HEK293 (cell line): Measurements from ENCODE around the gene PFDN1.

Source experiments
- CTCF ChIA-PET: fragments of 350-600 bp; formaldehyde crosslinking; extraction: SDS; loops from one replicate; lab custom pipeline; 2021; ENCODE audit warnings: antibody characterized with exemption; lab: Yijun Ruan, JAX
- POLR2A ChIA-PET: fragments of 300-600 bp; formaldehyde crosslinking; extraction: SDS; loops from one replicate; lab custom pipeline; 2020; ENCODE audit warnings: antibody characterized with exemption, inconsistent platforms; lab: Yijun Ruan, JAX
- H3K27ac ChIP-seq: fragments of 200-500 bp; sonication (Bioruptor generic); 2 replicates; pipeline ENCODE4 v1.5.1; 2014; ENCODE audit warnings: low read depth, low read length, control low read depth, inconsistent platforms; ENCODE audit errors: extremely low read depth
- H3K36me3 ChIP-seq, 2 experiments: fragments of 200-500 bp in 1 of 2; sonication (Bioruptor generic) in 1 of 2; 1 replicate in 1 of 2; 2 replicates in 1 of 2; pipeline ENCODE4 v1.5.1; 2014 to 2017; ENCODE audit warnings: inconsistent platforms in 2 of 2, low read length in 2 of 2; ENCODE audit not compliant: control insufficient read depth in 2 of 2, insufficient read depth in 1 of 2
- H3K4me1 ChIP-seq: fragments of 200-500 bp; sonication (Bioruptor generic); 2 replicates; pipeline ENCODE4 v1.5.1; 2014; ENCODE audit warnings: mild to moderate bottlenecking, low read length, inconsistent platforms; ENCODE audit not compliant: control insufficient read depth, insufficient read depth
- H3K4me3 ChIP-seq: 2 replicates; pipeline ENCODE4 v1.5.1; 2011; ENCODE audit warnings: low read depth, mild to moderate bottlenecking, control low read depth, low read length, moderate library complexity
- H3K9me3 ChIP-seq: fragments of 200-500 bp; sonication (Bioruptor generic); 2 replicates; pipeline ENCODE4 v1.5.1; 2014; ENCODE audit warnings: low read depth, low read length, inconsistent platforms; ENCODE audit not compliant: control insufficient read depth, insufficient read depth
- GLI2 ChIP-seq: fragments of 450-650 bp; formaldehyde crosslinking; IDR thresholded peaks from 2 replicates; pipeline ENCODE4; 2017; ENCODE audit warnings: missing biosample characterization, missing genetic modification characterization, low read depth, borderline replicate concordance
- GLI4 ChIP-seq: fragments of 450-650 bp; formaldehyde crosslinking; IDR thresholded peaks from 2 replicates; pipeline ENCODE4 v1.5.1; 2016; ENCODE audit warnings: missing biosample characterization, missing genetic modification characterization
- KLF1 ChIP-seq: fragments of 450-650 bp; formaldehyde crosslinking; IDR thresholded peaks from 2 replicates; pipeline ENCODE4 v1.5.1; 2016; ENCODE audit warnings: missing biosample characterization, missing genetic modification characterization
- KLF16 ChIP-seq: fragments of 450-650 bp; formaldehyde crosslinking; IDR thresholded peaks from 2 replicates; pipeline ENCODE4 v1.5.1; 2017; ENCODE audit warnings: missing biosample characterization, missing genetic modification characterization
- MYNN ChIP-seq: fragments of 450-650 bp; formaldehyde crosslinking; IDR thresholded peaks from 2 replicates; pipeline ENCODE4 v1.5.1; 2016; ENCODE audit warnings: missing biosample characterization, missing genetic modification characterization, borderline replicate concordance
- REPIN1 ChIP-seq: fragments of 450-650 bp; formaldehyde crosslinking; IDR thresholded peaks from 2 replicates; pipeline ENCODE4 v1.5.1; 2017; ENCODE audit warnings: missing biosample characterization, missing genetic modification characterization, low read depth
- SCRT2 ChIP-seq: fragments of 450-650 bp; formaldehyde crosslinking; IDR thresholded peaks from 2 replicates; pipeline ENCODE4 v1.5.1; 2016; ENCODE audit warnings: missing biosample characterization, missing genetic modification characterization
- SP2 ChIP-seq: fragments of 450-650 bp; formaldehyde crosslinking; IDR thresholded peaks from 2 replicates; pipeline ENCODE4 v1.5.1; 2016; ENCODE audit warnings: missing biosample characterization, missing genetic modification characterization
- WT1 ChIP-seq: fragments of 450-650 bp; formaldehyde crosslinking; IDR thresholded peaks from 2 replicates; pipeline ENCODE4 v1.5.1; 2016; ENCODE audit warnings: missing biosample characterization, missing genetic modification characterization
- ZBTB21 ChIP-seq: fragments of 450-650 bp; formaldehyde crosslinking; IDR thresholded peaks from 2 replicates; pipeline ENCODE4 v1.5.1; 2017; ENCODE audit warnings: missing biosample characterization, missing genetic modification characterization
- ZFP3 ChIP-seq: fragments of 450-650 bp; formaldehyde crosslinking; IDR thresholded peaks from 2 replicates; pipeline ENCODE4 v1.5.1; 2016; ENCODE audit warnings: low read depth, missing biosample characterization, missing genetic modification characterization
- ZFP41 ChIP-seq: fragments of 450-650 bp; formaldehyde crosslinking; IDR thresholded peaks from 2 replicates; pipeline ENCODE4 v1.5.1; 2016; ENCODE audit warnings: missing biosample characterization, missing genetic modification characterization, borderline replicate concordance
- ZNF155 ChIP-seq: fragments of 450-650 bp; formaldehyde crosslinking; IDR thresholded peaks from 2 replicates; pipeline ENCODE4 v1.5.1; 2016; ENCODE audit warnings: missing biosample characterization, missing genetic modification characterization
- ZNF157 ChIP-seq: fragments of 450-650 bp; formaldehyde crosslinking; IDR thresholded peaks from 2 replicates; pipeline ENCODE4 v1.5.1; 2016; ENCODE audit warnings: missing biosample characterization, missing genetic modification characterization
- ZNF221 ChIP-seq: fragments of 450-650 bp; formaldehyde crosslinking; IDR thresholded peaks from 2 replicates; pipeline ENCODE4 v1.5.1; 2017; ENCODE audit warnings: missing biosample characterization, missing genetic modification characterization, borderline replicate concordance
- ZNF23 ChIP-seq: fragments of 450-650 bp; formaldehyde crosslinking; IDR thresholded peaks from 2 replicates; pipeline ENCODE4 v1.5.1; 2016; ENCODE audit warnings: missing biosample characterization, missing genetic modification characterization, borderline replicate concordance
- ZNF433 ChIP-seq: fragments of 450-650 bp; formaldehyde crosslinking; IDR thresholded peaks from 2 replicates; pipeline ENCODE4 v1.5.1; 2016; ENCODE audit warnings: missing biosample characterization, missing genetic modification characterization, low read depth
- ZNF530 ChIP-seq: fragments of 450-650 bp; formaldehyde crosslinking; IDR thresholded peaks from 2 replicates; pipeline ENCODE4 v1.5.1; 2016; ENCODE audit warnings: low read depth, missing biosample characterization, missing genetic modification characterization
- ZNF548 ChIP-seq: fragments of 450-650 bp; formaldehyde crosslinking; IDR thresholded peaks from 2 replicates; pipeline ENCODE4 v1.5.1; 2016; ENCODE audit warnings: missing biosample characterization, missing genetic modification characterization
- ZNF621 ChIP-seq: fragments of 450-650 bp; formaldehyde crosslinking; IDR thresholded peaks from 2 replicates; pipeline ENCODE4 v1.5.1; 2017; ENCODE audit warnings: missing biosample characterization, missing genetic modification characterization
- ZNF692 ChIP-seq: fragments of 450-650 bp; formaldehyde crosslinking; IDR thresholded peaks from 2 replicates; pipeline ENCODE4 v1.5.1; 2016; ENCODE audit warnings: missing biosample characterization, missing genetic modification characterization
- ZNF707 ChIP-seq: fragments of 450-650 bp; formaldehyde crosslinking; IDR thresholded peaks from 2 replicates; pipeline ENCODE4 v1.5.1; 2016; ENCODE audit warnings: missing biosample characterization, missing genetic modification characterization
- ZNF768 ChIP-seq: fragments of 450-650 bp; formaldehyde crosslinking; IDR thresholded peaks from 2 replicates; pipeline ENCODE4 v1.5.1; 2018; ENCODE audit warnings: missing biosample characterization, mild to moderate bottlenecking, missing genetic modification characterization
- ZNF785 ChIP-seq: fragments of 450-650 bp; formaldehyde crosslinking; IDR thresholded peaks from 2 replicates; pipeline ENCODE4 v1.5.1; 2016; ENCODE audit warnings: missing biosample characterization, missing genetic modification characterization
- ZNF837 ChIP-seq: fragments of 450-650 bp; formaldehyde crosslinking; IDR thresholded peaks from 2 replicates; pipeline ENCODE4 v1.5.1; 2016; ENCODE audit warnings: missing biosample characterization, missing genetic modification characterization
- ZNF843 ChIP-seq: fragments of 450-650 bp; formaldehyde crosslinking; IDR thresholded peaks from 2 replicates; pipeline ENCODE4 v1.5.1; 2016; ENCODE audit warnings: missing biosample characterization, missing genetic modification characterization
- ZSCAN23 ChIP-seq: fragments of 450-650 bp; formaldehyde crosslinking; IDR thresholded peaks from 2 replicates; pipeline ENCODE4 v1.5.1; 2016; ENCODE audit warnings: missing biosample characterization, missing genetic modification characterization
- TF ChIP-seq, protein P1 (sequence below): fragments of 450-650 bp; formaldehyde crosslinking; IDR thresholded peaks from 2 replicates; pipeline ENCODE4 v1.5.1; 2016; ENCODE audit warnings: missing biosample characterization, missing genetic modification characterization, low read depth
- TF ChIP-seq, protein P2 (sequence below): fragments of 450-650 bp; formaldehyde crosslinking; IDR thresholded peaks from 2 replicates; pipeline ENCODE4 v1.5.1; 2016; ENCODE audit warnings: missing biosample characterization, missing genetic modification characterization
- TF ChIP-seq, protein P3 (sequence below): fragments of 450-650 bp; formaldehyde crosslinking; IDR thresholded peaks from 2 replicates; pipeline ENCODE4 v1.5.1; 2016; ENCODE audit warnings: missing biosample characterization, missing genetic modification characterization

Gene PFDN1

GRCh38 chr5:140337880-140338279, 35.0 kb upstream of the PFDN1 start:
- no peak overlapping the region for H3K4me3 ChIP-seq
- H3K36me3 ChIP-seq = peaks cover 0 to 50% of the 10 kb centered on the region in 2 experiments; a peak in 1 of 3 replicates
- H3K9me3 ChIP-seq = no peaks in the 10 kb centered on the region
- ChIA-PET CTCF (interaction anchor here (1.0 to 4.4 kb wide), 5 partner anchors 8 to 93 kb away, joined by 3 to 26 read pairs (median 5); partner anchors contain the start of gene HBEGF), POLR2A (interaction anchor here (1.1 to 2.2 kb wide), 3 partner anchors 8 to 35 kb away, joined by 3 to 9 read pairs (median 5); partner anchors contain the start of genes HBEGF and PFDN1)
- no peaks in the 10 kb centered on the region for H3K4me1 ChIP-seq
- no peak overlapping the region for H3K27ac ChIP-seq
- TF ChIP-seq MYNN (tag by site-specific recombination) = no peak
- TF ChIP-seq WT1 = no peak
- TF ChIP-seq, protein P1, sequence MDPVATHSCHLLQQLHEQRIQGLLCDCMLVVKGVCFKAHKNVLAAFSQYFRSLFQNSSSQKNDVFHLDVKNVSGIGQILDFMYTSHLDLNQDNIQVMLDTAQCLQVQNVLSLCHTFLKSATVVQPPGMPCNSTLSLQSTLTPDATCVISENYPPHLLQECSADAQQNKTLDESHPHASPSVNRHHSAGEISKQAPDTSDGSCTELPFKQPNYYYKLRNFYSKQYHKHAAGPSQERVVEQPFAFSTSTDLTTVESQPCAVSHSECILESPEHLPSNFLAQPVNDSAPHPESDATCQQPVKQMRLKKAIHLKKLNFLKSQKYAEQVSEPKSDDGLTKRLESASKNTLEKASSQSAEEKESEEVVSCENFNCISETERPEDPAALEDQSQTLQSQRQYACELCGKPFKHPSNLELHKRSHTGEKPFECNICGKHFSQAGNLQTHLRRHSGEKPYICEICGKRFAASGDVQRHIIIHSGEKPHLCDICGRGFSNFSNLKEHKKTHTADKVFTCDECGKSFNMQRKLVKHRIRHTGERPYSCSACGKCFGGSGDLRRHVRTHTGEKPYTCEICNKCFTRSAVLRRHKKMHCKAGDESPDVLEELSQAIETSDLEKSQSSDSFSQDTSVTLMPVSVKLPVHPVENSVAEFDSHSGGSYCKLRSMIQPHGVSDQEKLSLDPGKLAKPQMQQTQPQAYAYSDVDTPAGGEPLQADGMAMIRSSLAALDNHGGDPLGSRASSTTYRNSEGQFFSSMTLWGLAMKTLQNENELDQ (tag by site-specific recombination) = no peak
- no peak for TF ChIP-seq ZNF785 (tag by site-specific recombination)

GRCh38 chr5:140336388-140336787, 33.5 kb upstream of the PFDN1 start:
- no peak overlapping the region for H3K27ac ChIP-seq
- no peak overlapping the region for H3K4me3 ChIP-seq
- TF ChIP-seq KLF16 = no peak
- TF ChIP-seq ZBTB21 (tag by site-specific recombination) = no peak
- no peak for TF ChIP-seq ZNF530
- no peak for TF ChIP-seq REPIN1 (tag by site-specific recombination)
- TF ChIP-seq GLI4 (tag by site-specific recombination) = no peak
- no peak for TF ChIP-seq KLF1 (tag by site-specific recombination)
- TF ChIP-seq ZNF548 (tag by site-specific recombination) = no peak
- TF ChIP-seq, protein P2, sequence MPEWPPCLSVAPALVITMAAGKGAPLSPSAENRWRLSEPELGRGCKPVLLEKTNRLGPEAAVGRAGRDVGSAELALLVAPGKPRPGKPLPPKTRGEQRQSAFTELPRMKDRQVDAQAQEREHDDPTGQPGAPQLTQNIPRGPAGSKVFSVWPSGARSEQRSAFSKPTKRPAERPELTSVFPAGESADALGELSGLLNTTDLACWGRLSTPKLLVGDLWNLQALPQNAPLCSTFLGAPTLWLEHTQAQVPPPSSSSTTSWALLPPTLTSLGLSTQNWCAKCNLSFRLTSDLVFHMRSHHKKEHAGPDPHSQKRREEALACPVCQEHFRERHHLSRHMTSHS = no peak
- TF ChIP-seq ZNF155 = no peak
- no peak for TF ChIP-seq ZNF221 (tag by site-specific recombination)
- TF ChIP-seq, protein P3, sequence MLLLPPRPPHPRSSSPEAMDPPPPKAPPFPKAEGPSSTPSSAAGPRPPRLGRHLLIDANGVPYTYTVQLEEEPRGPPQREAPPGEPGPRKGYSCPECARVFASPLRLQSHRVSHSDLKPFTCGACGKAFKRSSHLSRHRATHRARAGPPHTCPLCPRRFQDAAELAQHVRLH (tag by site-specific recombination) = no peak
- ChIA-PET POLR2A (interaction anchor here (0.7 to 2.2 kb wide), 4 partner anchors 9 to 91 kb away, joined by 5 to 9 read pairs (median 6); partner anchors contain the start of genes HBEGF and PFDN1), CTCF (interaction anchor here (1.3 to 4.4 kb wide), 4 partner anchors 9 to 97 kb away, joined by 5 to 26 read pairs (median 14); partner anchors contain the start of gene HBEGF)
- H3K4me1 ChIP-seq = no peaks in the 10 kb centered on the region
- no peaks in the 10 kb centered on the region for H3K9me3 ChIP-seq
- peaks cover 0 to 45% of the 10 kb centered on the region in 2 experiments; a peak in 1 of 3 replicates for H3K36me3 ChIP-seq

- Histone ChIP-seq H3K4me1 (peaks cover 10% of the 10 kb centered on the region), H3K27ac (no peak overlapping the region), H3K9me3 (no peaks in the 10 kb centered on the region), H3K36me3 (peaks cover 0 to 36% of the 10 kb centered on the region in 2 experiments; a peak in 1 of 3 replicates), H3K4me3 (no peak overlapping the region)
- CTCF ChIA-PET = no interaction called here
- POLR2A ChIA-PET = interaction anchor here (0.6 kb wide), 1 partner anchor 15 kb away, joined by 3 read pairs; the partner anchor contains the start of gene HBEGF
- TF ChIP-seq ZNF707 (tag by site-specific recombination) (no peak), ZSCAN23 (tag by site-specific recombination) (no peak), ZNF433 (no peak), ZNF157 (tag by site-specific recombination) (no peak), ZNF768 (tag by site-specific recombination) (no peak), GLI2 (tag by site-specific recombination) (no peak), ZNF837 (tag by site-specific recombination) (no peak), ZNF843 (tag by site-specific recombination) (no peak), SP2 (no peak), ZNF621 (tag by site-specific recombination) (no peak), ZFP41 (tag by site-specific recombination) (no peak), ZFP3 (tag by site-specific recombination) (no peak), SCRT2 (tag by site-specific recombination) (no peak), ZNF23 (tag by site-specific recombination) (no peak), ZNF692 (no peak)
Measured at GRCh38 chr5:140331638-140332037, 28.7 kb upstream of the PFDN1 start.
